GM13977 (cell line): Measurements from ENCODE around the gene CASP9.

ENCODE experiments used
- DNase-seq: peaks from one replicate; pipeline ENCODE4 v3.0.0; 2012; ENCODE audit warnings: low spot score
- in situ Hi-C: fragments of 300-500 bp; cut with MboI; formaldehyde crosslinking; loops from one replicate; pipeline ENCODE4 v1.12.0; 2022; ENCODE audit warnings: low sequenced_read_pairs, low pct_unique_long_range_greater_than_20kb, mixed read lengths, inconsistent platforms; ENCODE audit not compliant: unreplicated experiment
- TF ChIP-seq, protein P1 (sequence below): IDR thresholded peaks from 2 replicates; pipeline ENCODE4 v1.5.1; 2012; ENCODE audit warnings: mild to moderate bottlenecking, control low read depth; ENCODE audit not compliant: insufficient read depth; ENCODE audit errors: extremely low read depth, missing control alignments

The CASP9 gene

DNA sequence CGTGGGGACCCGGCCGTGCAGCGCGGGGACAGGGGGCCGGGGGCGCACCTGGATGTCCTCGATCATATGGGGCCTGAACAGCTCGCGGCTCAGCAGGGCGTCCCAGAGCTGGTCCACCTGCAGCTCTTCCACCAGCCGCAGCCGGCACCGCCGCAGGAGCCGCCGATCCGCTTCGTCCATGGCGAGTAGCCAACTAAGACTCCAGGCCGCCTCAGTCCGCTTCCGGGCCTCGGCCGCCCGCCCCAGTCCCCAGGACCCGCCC is at the start of gene CASP9:
Gene CASP9 (minus strand): TSS at position 195 of the 262 bp plus-strand sequence. CDS start 15 bp downstream, at position 180.
- in situ Hi-C loops, result no loop called here
- DNase-seq, result no peak
- TF ChIP-seq, protein P1, sequence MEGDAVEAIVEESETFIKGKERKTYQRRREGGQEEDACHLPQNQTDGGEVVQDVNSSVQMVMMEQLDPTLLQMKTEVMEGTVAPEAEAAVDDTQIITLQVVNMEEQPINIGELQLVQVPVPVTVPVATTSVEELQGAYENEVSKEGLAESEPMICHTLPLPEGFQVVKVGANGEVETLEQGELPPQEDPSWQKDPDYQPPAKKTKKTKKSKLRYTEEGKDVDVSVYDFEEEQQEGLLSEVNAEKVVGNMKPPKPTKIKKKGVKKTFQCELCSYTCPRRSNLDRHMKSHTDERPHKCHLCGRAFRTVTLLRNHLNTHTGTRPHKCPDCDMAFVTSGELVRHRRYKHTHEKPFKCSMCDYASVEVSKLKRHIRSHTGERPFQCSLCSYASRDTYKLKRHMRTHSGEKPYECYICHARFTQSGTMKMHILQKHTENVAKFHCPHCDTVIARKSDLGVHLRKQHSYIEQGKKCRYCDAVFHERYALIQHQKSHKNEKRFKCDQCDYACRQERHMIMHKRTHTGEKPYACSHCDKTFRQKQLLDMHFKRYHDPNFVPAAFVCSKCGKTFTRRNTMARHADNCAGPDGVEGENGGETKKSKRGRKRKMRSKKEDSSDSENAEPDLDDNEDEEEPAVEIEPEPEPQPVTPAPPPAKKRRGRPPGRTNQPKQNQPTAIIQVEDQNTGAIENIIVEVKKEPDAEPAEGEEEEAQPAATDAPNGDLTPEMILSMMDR, result no peak

DNA sequence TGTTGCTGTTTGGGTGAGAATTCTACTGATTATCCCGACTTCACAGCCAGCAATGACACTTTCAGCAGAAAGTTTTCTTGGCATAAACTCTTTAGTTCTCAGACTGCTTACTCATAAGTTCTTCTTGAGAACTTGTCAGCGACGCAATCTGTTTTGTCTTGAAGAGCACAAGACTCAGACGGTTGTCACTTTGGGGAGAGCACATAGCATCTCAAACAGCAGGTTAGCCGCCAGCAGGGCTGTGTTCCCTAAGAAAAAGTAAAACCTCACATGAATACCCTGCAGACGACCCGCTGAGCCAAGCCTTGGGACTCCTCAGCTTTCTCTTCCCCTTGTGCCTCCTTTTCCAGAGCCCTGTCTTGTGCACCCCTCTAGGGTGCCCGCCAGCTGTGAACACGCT is 49.5 kb upstream of the CASP9 start:
- TF ChIP-seq, protein P1, result no peak
- DNase-seq, result no peak
- in situ Hi-C loops, result no loop called here

DNA sequence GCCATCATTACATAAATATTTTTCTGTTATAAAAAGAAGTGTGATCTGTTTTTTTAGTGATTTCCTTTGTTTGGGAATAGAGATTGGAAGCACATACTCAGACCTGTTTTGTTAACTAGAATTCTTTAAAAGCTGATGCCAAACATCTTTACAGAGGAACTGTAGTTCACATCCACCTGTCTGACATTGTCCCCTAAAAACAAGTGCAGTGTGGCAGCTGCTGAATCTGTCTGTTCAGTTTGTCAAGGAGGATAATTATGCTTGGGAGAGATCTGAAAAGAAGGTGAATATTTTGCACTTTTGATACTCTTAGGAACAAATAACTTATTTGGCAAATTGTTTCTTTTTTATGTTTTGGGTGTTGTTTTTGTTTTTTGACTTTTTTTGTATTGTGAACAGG is 47.3 kb upstream of the CASP9 start:
- in situ Hi-C loops, result no loop called here
- TF ChIP-seq, protein P1, result no peak
- DNase-seq, result no peak

DNA sequence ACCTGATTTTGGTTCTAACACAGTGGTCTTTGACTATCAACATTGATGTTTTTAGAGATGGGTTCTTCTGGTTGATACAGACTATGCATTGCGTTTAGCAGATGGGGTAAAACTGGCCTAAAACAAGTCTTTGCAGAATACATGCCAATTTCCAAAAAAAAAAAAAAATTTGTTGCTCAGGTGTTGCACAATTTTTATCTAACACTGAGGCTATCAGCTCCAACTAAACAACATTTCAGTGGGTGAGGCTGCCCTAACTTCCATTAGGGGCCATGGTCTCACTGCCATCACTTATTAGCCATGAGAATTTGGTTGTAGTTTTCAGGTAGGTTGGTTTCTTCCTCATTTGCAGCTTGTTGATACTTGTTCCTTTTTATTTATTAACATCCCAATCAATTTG is 46.8 kb upstream of the CASP9 start:
- no peak for DNase-seq
- in situ Hi-C loops, result no loop called here
- TF ChIP-seq, protein P1, result no peak

DNA sequence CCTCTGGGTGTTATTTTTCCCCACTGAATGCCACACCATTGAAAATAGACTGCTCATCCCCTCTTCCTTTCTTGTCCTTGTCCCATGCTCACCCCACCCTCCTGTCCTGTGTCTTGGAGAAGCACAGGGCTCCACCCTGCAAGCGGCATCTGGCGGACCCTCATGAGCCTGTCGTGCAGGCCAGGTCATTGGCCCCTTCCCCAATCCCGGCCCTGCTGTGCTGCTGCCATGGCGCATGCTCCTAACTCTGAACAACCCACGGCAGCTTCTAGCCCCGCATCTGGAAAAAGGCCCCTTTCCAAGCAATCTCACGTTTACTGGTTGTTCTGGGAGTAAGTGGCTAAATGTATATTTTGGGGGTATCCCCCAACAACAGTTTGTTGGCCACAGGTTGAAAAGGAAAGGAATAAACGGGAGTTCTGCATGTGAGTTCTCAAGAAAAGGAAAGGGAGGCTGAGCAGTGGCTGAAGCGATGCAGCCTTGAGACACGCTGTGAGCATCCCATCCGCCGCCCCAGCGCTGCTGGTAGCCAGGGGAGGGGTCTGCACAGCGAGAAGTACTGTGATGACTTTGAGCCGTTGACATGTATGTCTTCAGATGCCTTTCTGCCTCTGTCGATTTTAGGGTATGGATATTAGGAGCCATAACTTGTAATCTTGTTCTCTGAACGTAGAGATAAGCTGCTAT is 44.5 kb upstream of the CASP9 start:
- in situ Hi-C loops, result no loop called here
- TF ChIP-seq, protein P1, result no peak
- DNase-seq, result no peak

DNA sequence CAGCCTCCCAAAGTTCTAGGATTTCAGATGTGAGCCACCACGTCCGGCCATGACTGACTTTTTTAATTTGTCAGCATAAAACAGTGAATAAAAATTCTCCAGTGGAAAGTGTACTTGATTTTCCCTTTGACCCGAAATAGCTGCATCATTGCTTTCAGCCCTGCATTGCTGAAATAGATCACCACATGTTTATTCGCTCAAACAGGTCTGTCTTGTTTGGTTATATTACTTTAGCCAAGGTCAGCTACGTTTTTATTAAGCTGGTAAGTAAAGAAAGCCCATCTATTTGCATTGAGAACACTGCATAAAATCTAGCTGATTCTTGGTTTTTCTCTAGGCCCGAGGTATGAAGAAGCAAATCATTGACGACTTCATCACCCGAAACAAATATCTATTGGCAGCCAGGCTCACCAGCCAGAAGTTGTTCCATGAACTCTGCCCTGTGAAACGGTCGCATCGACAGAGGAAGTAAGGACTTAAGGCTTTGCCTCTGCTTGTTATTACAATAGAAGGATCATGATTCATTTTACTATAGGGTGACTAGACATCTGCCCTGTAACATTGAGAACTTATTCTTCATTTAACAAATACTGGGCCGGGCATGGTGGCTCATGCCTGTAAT is 35.3 kb upstream of the CASP9 start:
- in situ Hi-C loops, result no loop called here
- DNase-seq, result no peak

More for the DNA sequence above, 35.3 kb upstream of the CASP9 start:
- TF ChIP-seq, protein P1, result no peak
